HG03045 (cell line): ENCODE data around the gene TAF11L9.
"Not testable (repeated sequence)": the region's sequence is repeated elsewhere in the genome, so short reads cannot be mapped to it uniquely, and the experiment has no call there.

Experiments used
- ATAC-seq: cut with Tn5 transposase; IDR thresholded peaks from one replicate; pipeline ENCODE4 v1.9.1; 2021; ENCODE audit warnings: mild to moderate bottlenecking, moderate library complexity; ENCODE audit not compliant: unreplicated experiment

The TAF11L9 gene

GRCh38 chr5:17594255-17594654 is at the start of gene TAF11L9:
Gene TAF11L9, minus strand, starts transcription at chr5:17594394.
- not testable (repeated sequence) for ATAC-seq

- ATAC-seq: no peak
Observed at GRCh38 chr5:17634160-17634559, 40.0 kb upstream of the TAF11L9 start, which contains the start of gene TAF11L14. Gene TAF11L14, plus strand, starts transcription at chr5:17634460.

- not testable (repeated sequence) for ATAC-seq
Observed at GRCh38 chr5:17631788-17632187, 37.6 kb upstream of the TAF11L9 start, which contains the start of gene TAF11L13. Gene TAF11L13, plus strand, starts transcription at chr5:17632088.

- no peak for ATAC-seq
Observed at GRCh38 chr5:17625686-17626085, 31.5 kb upstream of the TAF11L9 start.

- no peak for ATAC-seq
Observed at GRCh38 chr5:17620627-17621026, 26.4 kb upstream of the TAF11L9 start.

DNA sequence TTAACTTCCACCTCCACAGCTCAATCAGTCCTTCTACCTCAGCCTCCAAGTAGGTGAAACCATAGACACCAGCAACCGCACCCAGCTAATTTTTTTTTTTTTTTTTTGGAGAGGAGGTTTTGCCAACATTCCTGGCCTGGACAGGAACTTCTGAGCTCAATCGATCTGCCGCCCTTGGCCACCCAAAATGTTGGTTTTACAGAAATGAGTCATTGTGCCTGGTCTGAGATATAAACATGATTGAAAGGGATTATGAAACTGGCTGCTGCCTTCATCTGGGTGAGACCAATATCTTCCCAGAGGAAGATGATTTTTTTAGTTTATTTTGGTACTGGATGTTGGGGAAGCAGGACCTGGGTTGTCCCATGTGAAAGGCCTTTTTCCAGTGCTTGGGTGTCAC is 25.2 kb upstream of the TAF11L9 start:
- no peak for ATAC-seq

DNA sequence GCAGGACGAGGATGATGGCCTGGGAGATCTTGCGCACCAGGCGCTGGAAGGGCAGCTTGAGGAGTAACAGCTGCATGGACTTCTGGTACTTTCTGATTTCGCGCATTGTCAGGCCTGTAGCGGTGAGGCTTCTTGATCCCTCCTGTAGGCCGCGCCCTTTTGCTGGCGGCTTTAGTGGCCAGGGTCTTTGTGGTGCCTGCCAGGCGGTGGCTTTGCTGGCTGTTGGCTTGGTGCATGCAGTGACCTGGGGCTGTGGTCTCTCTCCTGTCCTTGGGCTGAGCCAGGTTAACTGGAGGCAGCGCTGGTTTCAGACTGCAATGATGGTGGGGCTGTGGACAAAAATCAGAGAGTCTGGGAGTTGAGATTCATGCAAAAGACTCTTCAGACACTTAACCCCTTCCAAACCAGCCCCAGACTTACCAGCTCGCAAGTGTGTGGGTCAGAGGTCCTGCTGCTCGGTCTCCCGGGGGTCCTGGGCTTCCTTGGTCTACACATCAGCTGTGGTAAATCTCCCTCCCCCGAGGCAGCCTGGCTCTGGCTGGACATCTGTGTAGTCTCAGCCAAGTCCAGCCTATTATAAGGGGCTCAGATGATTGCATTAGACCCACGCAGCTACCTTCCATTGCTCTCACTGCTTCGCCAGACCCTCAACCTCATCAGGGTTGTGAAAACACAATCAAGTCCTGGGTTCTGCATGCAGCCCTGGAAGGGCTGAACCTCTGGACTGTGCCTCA is 20.8 kb upstream of the TAF11L9 start:
- ATAC-seq: no peak

GRCh38 chr5:17610092-17610491 is 15.9 kb upstream of the TAF11L9 start, which contains the start of gene TAF11L12:
Gene TAF11L12, plus strand, starts transcription at chr5:17610392.
- not testable (repeated sequence) for ATAC-seq

DNA sequence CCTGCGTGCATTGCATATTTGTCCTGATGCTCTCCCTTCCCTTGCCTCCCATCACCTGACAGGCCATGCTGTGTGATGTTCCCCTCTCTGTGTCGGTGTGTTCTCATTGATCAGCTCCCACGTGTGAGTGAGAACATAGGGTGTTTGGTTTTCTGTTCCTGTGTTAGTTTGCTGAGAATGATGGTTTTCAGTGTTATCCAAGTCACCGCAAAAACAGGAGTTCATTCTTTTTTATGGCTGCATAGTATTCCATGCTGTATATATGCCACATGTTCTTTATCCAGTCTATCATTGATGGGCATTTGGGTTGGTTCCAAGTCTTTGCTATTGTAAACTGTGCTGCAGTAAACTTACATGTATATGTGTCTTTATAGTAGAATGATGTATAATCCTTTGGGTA is 13.3 kb upstream of the TAF11L9 start:
- not testable (repeated sequence) for ATAC-seq

GRCh38 chr5:17604951-17605350 is 10.8 kb upstream of the TAF11L9 start:
- no peak for ATAC-seq

DNA sequence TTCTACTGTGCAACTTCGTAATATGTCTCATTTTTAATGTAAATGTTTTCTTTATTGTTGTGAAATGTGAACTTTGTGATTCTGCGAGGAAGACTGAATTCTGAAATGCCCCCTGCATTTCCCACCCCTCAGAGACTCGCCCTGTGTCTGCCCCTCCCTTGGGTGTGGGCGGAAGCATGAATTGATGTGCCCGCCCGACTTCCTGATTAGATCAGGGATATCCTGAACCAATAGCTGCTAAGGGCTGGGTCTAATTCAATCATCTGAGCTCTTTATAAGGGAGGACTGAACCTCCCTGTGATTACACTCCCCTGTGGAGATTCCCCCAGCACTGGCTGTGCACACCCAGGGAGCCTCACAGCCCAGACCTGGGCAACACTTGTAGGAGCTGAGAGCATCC is 9.7 kb upstream of the TAF11L9 start, which contains the start of gene TAF11L11:
TSS of gene TAF11L11 (plus strand) at position 304 of the 400 bp plus-strand sequence.
- ATAC-seq: not testable (repeated sequence)

GRCh38 chr5:17597728-17598127 is 3.5 kb upstream of the TAF11L9 start, which contains the start of gene TAF11L10:
Gene TAF11L10, minus strand, starts transcription at chr5:17597828.
- not testable (repeated sequence) for ATAC-seq

DNA sequence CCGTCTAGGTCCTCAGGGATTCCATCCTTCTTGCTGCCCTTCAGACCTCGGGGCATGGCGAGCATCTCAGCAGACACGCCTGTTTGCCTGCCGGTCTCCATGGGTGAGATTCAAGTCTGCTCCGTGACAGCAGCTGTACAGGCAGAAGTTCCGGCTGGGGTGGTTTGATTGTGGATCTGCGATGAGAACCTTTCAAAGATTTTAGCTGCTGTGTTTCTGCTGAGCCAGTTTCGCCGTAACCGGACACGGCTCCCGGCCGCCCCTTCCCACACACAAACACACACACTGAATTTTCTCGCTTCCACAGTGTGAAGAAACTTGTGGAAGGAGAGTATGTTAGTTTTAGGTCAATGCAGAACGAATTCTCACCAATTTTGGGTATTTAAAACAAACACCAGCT is 3.3 kb downstream of the TAF11L9 start, which contains the start of gene TAF11L8:
TSS of gene TAF11L8 (minus strand) at position 101 of the 400 bp plus-strand sequence.
- not testable (repeated sequence) for ATAC-seq

GRCh38 chr5:17585658-17586057 is 8.5 kb downstream of the TAF11L9 start, which contains the start of gene TAF11L7:
Gene TAF11L7, minus strand, starts transcription at chr5:17585758.
- ATAC-seq: not testable (repeated sequence)
